ENCODE results near the gene PSMA6. TPM values are rescaled to one million over a fixed set of nuclear protein-coding genes. Genes with fewer than 3 reads are reported as not detected.
"Not testable (repeated sequence)": the region's sequence is repeated elsewhere in the genome, so short reads cannot be mapped to it uniquely, and the experiment has no call there.

PSMA6 gene
- total RNA-seq, 1 donor from 2014 or later, result 157 TPM

GRCh38 chr14:35299708-35300107 is 7.5 kb downstream of the PSMA6 start:
- Histone ChIP-seq H3K27ac (no peak overlapping the region), H3K27me3 (no peaks in the 10 kb centered on the region), H3K4me3 (no peak overlapping the region), H3K36me3 (no peaks in the 10 kb centered on the region), H3K4me1 (peaks cover 63% of the 10 kb centered on the region), H3K9me3 (no peaks in the 10 kb centered on the region)
- DNase-seq (no peak), ATAC-seq (no peak)
- intact Hi-C loops (cut with DNase I), result loop anchor here (10.0 kb wide), 1 partner anchor 105 kb away; the partner anchor contains the start of gene NFKBIA
- TF ChIP-seq CTCF (IDR thresholded peaks at IDR 0.05), result no peak

- Histone ChIP-seq H3K9me3 (no peaks in the 10 kb centered on the region), H3K27me3 (no peaks in the 10 kb centered on the region), H3K4me3 (no peak overlapping the region), H3K4me1 (peaks cover 58% of the 10 kb centered on the region), H3K27ac (no peak overlapping the region), H3K36me3 (peaks cover 5% of the 10 kb centered on the region)
- intact Hi-C loops (cut with DNase I), result no loop called here
- ATAC-seq (no peak), DNase-seq (no peak)
- no peak for TF ChIP-seq CTCF (IDR thresholded peaks at IDR 0.05)
Observed at GRCh38 chr14:35300228-35300627, 8.0 kb downstream of the PSMA6 start.

GRCh38 chr14:35301334-35301733 is 9.2 kb downstream of the PSMA6 start:
- H3K27me3 ChIP-seq; H3K4me3 ChIP-seq; H3K27ac ChIP-seq; intact Hi-C loops (cut with DNase I); ATAC-seq; H3K9me3 ChIP-seq; DNase-seq; H3K36me3 ChIP-seq: not testable (repeated sequence)
- H3K4me1 ChIP-seq, result peaks cover 49% of the 10 kb centered on the region

GRCh38 chr14:35301735-35302528 is 9.8 kb downstream of the PSMA6 start:
- no peak for DNase-seq
- peaks cover 43% of the 10 kb centered on the region for H3K4me1 ChIP-seq

GRCh38 chr14:35303149-35303935 is 11.2 kb downstream of the PSMA6 start:
- intact Hi-C loops (cut with DNase I), result no loop called here
- H3K9me3 ChIP-seq, result no peaks in the 10 kb centered on the region
- no peak for TF ChIP-seq CTCF (IDR thresholded peaks at IDR 0.05)
- peaks cover 17% of the 10 kb centered on the region for H3K36me3 ChIP-seq
- ATAC-seq, result no peak
- no peak overlapping the region for H3K27ac ChIP-seq
- peaks cover 36% of the 10 kb centered on the region for H3K4me1 ChIP-seq
- no peak for DNase-seq
- no peak overlapping the region for H3K4me3 ChIP-seq
- H3K27me3 ChIP-seq, result no peaks in the 10 kb centered on the region

More at GRCh38 chr14:35301735-35302528, 9.8 kb downstream of the PSMA6 start:
- intact Hi-C loops (cut with DNase I), result no loop called here
- H3K27me3 ChIP-seq, result no peaks in the 10 kb centered on the region
- ATAC-seq, result no peak
- H3K9me3 ChIP-seq, result no peaks in the 10 kb centered on the region
- peaks cover 8% of the 10 kb centered on the region for H3K36me3 ChIP-seq
- no peak overlapping the region for H3K4me3 ChIP-seq
- TF ChIP-seq CTCF (IDR thresholded peaks at IDR 0.05), result no peak
- H3K27ac ChIP-seq, result no peak overlapping the region

All from upper lobe of right lung (tissue), 1 donor.